Natural killer cell treated with Interleukin-12 subunit alpha and Interleukin-12 subunit beta and Interleukin-15 and Interleukin-18, amount 100 ng/mL, for 72 hours (primary cell): ENCODE data around the gene TTC8. TPM values are rescaled to one million over a fixed set of nuclear protein-coding genes. Genes with fewer than 3 reads are reported as not detected.
"Not testable (repeated sequence)": the region's sequence is repeated elsewhere in the genome, so short reads cannot be mapped to it uniquely, and the experiment has no call there.

ENCODE experiments used
- ATAC-seq, 2 donors: fragments of 150-1000 bp; cut with Tn5 transposase in 1 of 2; sonication (Bioruptor Pico), chemical (Tn5 transposase) in 1 of 2; 2 replicates each; pipeline ENCODE4 v1.10.0; 2021
- DNase-seq: peaks from one replicate; pipeline ENCODE4 v3.0.0; 2022; ENCODE audit warnings: low spot score
- H3K27ac Mint-ChIP-seq, 2 donors: 1 replicate in 1 of 2; 2 replicates in 1 of 2; pipeline ENCODE4 v1.8.0; 2022; ENCODE audit warnings: mixed read lengths in 2 of 2, mild to moderate bottlenecking in 1 of 2, moderate library complexity in 1 of 2
- H3K27me3 Mint-ChIP-seq, 2 donors: 1 replicate in 1 of 2; 2 replicates in 1 of 2; pipeline ENCODE4 v1.8.0; 2022; ENCODE audit warnings: mixed read lengths in 2 of 2
- H3K36me3 Mint-ChIP-seq: one replicate; pipeline ENCODE4 v1.8.0; 2022; ENCODE audit warnings: mixed read lengths
- H3K4me1 Mint-ChIP-seq, 2 donors: 1 replicate in 1 of 2; 2 replicates in 1 of 2; pipeline ENCODE4 v1.8.0; 2022; ENCODE audit warnings: low read depth in 2 of 2, mixed read lengths in 2 of 2, mild to moderate bottlenecking in 1 of 2
- H3K4me3 Mint-ChIP-seq: one replicate; pipeline ENCODE4 v1.8.0; 2022; ENCODE audit warnings: mixed read lengths
- H3K9me3 Mint-ChIP-seq: 2 replicates; pipeline ENCODE4 v1.8.0; 2022; ENCODE audit warnings: mixed read lengths
- total RNA-seq, 2 donors: library from RNA; stranded (reverse); gene quantifications; one replicate each; pipeline ENCODE4 v1.2.3, GENCODE V29; 2022

Gene TTC8
- total RNA-seq, 2 donors from 2014 or later, result 1.9 to 4.2 TPM

DNA sequence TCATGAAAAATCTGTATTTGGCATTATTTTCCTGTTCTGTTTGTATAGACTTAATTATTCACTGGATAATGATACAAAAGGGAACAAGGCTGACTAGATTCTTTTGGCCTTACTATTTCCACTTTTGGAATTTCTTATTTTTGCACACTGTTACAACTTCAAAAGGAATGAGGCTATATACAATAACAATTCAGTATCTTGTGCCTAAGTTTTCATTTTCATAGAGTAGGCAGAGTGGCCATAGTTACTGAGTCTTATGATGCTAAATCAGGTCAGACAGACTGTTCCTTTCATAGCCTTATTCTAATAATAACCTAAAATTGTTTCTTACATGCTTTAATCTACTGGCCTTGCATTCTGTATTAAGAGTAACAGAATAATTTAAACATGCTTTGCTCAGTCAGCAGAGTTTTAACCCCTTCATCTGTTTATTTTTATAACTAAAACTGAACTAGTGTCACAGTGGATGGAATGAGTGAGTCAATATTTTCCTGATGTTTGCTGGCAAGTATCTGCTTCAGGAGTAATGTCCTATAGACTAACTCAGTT, 10.5 kb downstream of the TTC8 start:
- Mint-ChIP-seq H3K27me3 (peaks cover 21 to 24% of the 10 kb centered on the region in 2 donors), H3K4me3 (no peak overlapping the region), H3K4me1 (no peaks in the 10 kb centered on the region), H3K27ac (no peak overlapping the region), H3K36me3 (no peaks in the 10 kb centered on the region), H3K9me3 (no peaks in the 10 kb centered on the region)
- no peak for DNase-seq
- ATAC-seq, result no peak

DNA sequence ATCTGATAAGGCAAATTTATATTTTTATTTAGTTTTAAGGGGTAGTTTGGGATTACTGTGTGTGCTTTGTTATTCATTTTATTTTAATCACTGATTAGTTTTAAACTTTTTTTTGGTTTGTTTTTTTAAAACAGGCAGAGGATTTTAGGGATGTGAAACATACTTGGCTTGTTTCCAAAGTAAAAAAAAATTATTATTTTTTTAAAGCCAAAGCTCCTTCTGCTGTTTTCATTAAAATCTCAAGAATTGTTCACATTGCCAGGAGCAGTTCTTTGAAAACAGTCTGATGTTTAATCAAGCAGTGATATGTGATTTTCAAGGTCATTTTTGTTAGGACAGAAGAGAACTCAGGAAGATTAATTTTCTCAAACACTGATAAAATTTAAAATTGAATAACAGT, 11.2 kb downstream of the TTC8 start:
- ATAC-seq (no peak), DNase-seq (no peak)
- H3K4me1 Mint-ChIP-seq, result no peaks in the 10 kb centered on the region
- no peaks in the 10 kb centered on the region for H3K36me3 Mint-ChIP-seq
- no peak overlapping the region for H3K27ac Mint-ChIP-seq
- H3K9me3 Mint-ChIP-seq, result no peaks in the 10 kb centered on the region
- no peak overlapping the region for H3K4me3 Mint-ChIP-seq
- peaks cover 19 to 24% of the 10 kb centered on the region in 2 donors for H3K27me3 Mint-ChIP-seq

DNA sequence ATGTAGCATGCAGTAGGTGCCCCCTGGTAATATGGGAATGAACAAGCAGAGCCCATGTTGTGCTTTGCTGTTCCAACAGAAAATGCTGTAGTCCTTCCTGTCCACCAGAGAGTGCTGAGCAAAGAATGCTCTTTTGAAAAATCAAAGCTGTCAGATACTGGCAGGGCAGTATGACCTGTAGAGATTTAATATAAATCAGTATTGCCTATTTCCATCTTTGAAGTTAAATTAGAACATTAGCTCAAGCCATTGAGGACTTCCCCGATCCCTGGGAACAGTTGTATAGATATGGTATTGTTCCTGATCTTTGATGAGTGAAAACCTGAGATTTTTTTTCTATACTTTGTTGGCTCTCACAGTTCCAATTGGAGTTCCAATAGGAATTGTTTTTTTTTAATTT, 13.0 kb downstream of the TTC8 start:
- Mint-ChIP-seq H3K4me1 (no peaks in the 10 kb centered on the region), H3K9me3 (no peaks in the 10 kb centered on the region), H3K27ac (no peak overlapping the region), H3K36me3 (no peaks in the 10 kb centered on the region), H3K27me3 (peaks cover 15 to 24% of the 10 kb centered on the region in 2 donors), H3K4me3 (no peak overlapping the region)
- DNase-seq (no peak), ATAC-seq (no peak)

DNA sequence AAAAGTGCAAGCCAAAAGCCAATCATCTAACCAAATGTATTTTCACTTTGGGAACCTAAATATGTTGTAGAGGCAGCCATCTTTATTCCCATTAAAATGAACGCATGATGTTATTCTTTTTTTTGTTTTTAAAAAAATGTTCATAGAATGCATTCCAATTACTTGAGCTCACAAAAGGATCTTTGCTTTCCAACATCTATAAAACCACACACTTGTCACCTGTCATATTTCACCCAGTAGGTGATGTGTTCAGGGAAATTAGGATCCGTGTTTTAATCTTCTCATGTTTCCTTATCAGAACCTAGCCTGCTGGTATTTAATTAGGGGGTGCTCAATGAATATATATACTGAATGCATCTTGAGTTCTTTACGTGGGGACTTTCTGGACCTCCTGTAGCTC, 13.6 kb downstream of the TTC8 start:
- peaks cover 15 to 24% of the 10 kb centered on the region in 2 donors for H3K27me3 Mint-ChIP-seq
- H3K4me1 Mint-ChIP-seq, result no peaks in the 10 kb centered on the region
- DNase-seq (no peak), ATAC-seq (no peak)
- H3K4me3 Mint-ChIP-seq, result no peak overlapping the region
- no peaks in the 10 kb centered on the region for H3K9me3 Mint-ChIP-seq
- no peak overlapping the region for H3K27ac Mint-ChIP-seq
- no peaks in the 10 kb centered on the region for H3K36me3 Mint-ChIP-seq

DNA sequence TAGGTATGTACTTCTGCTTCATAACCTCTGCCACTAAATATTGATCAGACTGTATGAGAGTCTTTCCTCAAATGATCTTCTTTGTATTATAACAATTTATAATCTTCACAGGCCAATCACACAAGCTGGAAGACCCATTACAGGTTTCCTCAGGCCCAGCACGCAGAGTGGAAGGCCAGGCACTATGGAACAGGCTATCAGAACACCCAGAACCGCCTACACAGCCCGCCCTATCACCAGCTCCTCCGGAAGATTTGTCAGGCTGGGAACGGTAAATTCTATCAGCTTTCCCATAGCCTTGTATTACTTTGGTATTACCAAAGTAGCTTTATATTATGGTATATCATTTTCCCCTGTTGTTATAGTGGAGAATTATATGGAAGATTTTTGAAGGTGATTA, 16.5 kb downstream of the TTC8 start:
- H3K9me3 Mint-ChIP-seq, result no peaks in the 10 kb centered on the region
- ATAC-seq, result no peak
- H3K4me1 Mint-ChIP-seq, result no peaks in the 10 kb centered on the region
- H3K36me3 Mint-ChIP-seq, result no peaks in the 10 kb centered on the region
- DNase-seq, result no peak
- H3K27ac Mint-ChIP-seq, result no peak overlapping the region
- H3K4me3 Mint-ChIP-seq, result no peak overlapping the region
- peaks cover 16% of the 10 kb centered on the region in 2 donors for H3K27me3 Mint-ChIP-seq

DNA sequence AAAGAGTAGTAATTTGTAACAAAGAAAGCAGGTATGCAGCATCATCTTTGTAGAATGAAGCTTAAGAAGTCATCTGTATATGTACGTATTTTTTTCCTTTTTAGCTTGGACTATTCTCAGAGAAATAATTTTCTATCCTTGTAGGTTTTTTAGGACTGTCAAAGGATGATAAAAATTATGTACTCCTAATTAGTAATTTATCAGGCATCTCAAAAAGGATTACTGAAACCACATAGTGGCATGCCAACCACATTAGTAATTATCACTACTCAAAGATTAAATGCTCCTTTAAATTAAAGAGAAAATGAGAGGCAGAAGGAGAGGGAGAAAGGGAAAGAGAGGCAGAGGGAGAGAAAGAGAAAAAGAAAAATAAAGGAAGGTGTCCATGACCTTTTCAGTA, 17.3 kb downstream of the TTC8 start:
- Mint-ChIP-seq H3K9me3 (no peaks in the 10 kb centered on the region), H3K27me3 (peaks cover 16% of the 10 kb centered on the region in 2 donors), H3K27ac (no peak overlapping the region), H3K4me3 (no peak overlapping the region), H3K4me1 (no peaks in the 10 kb centered on the region), H3K36me3 (no peaks in the 10 kb centered on the region)
- ATAC-seq (no peak), DNase-seq (no peak)

DNA sequence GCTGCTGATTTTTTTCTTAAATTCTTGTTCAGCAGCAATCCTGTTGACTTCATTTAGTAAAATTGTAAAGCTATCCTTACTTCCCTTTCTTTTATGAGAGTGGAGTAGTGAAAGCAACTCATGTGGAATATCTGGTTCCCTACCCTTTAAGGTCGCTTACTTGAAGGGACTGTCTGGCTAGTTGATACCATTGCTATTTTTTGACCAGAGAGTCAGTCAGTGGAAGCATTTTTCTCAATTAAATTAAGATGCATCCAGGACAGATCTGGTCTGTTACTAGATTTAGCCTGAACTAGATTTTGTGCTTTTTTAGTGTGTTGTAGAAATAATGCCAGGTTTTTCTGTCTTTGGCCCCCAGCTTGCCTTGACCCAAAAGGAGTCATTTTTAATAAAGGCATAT, 18.0 kb downstream of the TTC8 start:
- no peaks in the 10 kb centered on the region for H3K4me1 Mint-ChIP-seq
- no peaks in the 10 kb centered on the region for H3K9me3 Mint-ChIP-seq
- no peak for DNase-seq
- no peak for ATAC-seq
- no peak overlapping the region for H3K27ac Mint-ChIP-seq
- peaks cover 9 to 12% of the 10 kb centered on the region in 2 donors for H3K27me3 Mint-ChIP-seq
- no peak overlapping the region for H3K4me3 Mint-ChIP-seq
- H3K36me3 Mint-ChIP-seq, result no peaks in the 10 kb centered on the region

DNA sequence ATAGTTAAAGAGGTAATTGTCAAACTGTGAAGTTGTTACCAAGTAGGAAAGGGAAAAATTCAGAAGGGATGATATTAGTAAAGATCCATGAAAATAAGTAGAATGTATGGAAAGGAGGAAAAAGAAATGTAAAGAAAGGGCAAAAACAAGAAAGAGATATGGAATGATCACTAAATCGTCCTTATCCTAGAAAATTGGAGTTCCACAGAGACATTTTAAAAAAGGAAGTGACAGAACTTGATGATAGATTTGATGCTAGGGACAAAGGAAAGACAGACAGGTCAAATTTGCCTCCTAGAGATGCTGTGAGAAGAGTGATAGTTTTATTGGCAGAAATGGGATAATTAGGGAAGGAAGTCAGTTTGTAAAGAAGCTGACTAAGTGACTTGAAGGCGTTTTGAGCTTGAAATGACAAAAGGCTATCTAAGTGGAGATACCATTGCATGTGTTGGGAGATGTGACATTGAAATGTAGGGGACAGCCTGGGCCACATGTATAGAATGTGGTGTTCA, 20.6 kb downstream of the TTC8 start:
- H3K27ac Mint-ChIP-seq, result no peak overlapping the region
- H3K27me3 Mint-ChIP-seq, result peaks cover 0 to 8% of the 10 kb centered on the region in 2 donors
- H3K36me3 Mint-ChIP-seq, result no peaks in the 10 kb centered on the region
- ATAC-seq, result no peak
- DNase-seq, result no peak
- H3K4me3 Mint-ChIP-seq, result no peak overlapping the region
- no peaks in the 10 kb centered on the region for H3K4me1 Mint-ChIP-seq
- H3K9me3 Mint-ChIP-seq, result no peaks in the 10 kb centered on the region

DNA sequence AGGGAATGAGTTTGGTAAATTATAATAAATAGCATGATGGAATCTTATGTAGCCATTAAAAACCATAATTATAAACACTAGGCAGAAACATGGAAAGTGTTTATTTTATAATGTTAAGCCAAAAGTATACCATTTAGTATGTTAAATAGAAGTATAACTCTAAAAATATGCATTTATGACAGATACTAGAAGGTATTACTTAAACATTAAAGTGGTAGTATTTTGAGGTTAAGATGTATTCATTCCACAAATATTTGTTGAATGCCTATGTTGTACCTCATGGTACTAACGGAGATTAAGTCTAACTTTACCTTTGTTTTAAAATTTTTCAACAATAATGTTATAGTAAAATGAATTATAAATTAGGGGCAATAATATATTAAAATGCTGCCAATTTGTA, 24.1 kb downstream of the TTC8 start:
- Mint-ChIP-seq H3K27ac (no peak overlapping the region), H3K27me3 (peaks cover 0 to 6% of the 10 kb centered on the region in 2 donors), H3K4me3 (no peak overlapping the region), H3K36me3 (no peaks in the 10 kb centered on the region), H3K4me1 (no peaks in the 10 kb centered on the region), H3K9me3 (no peaks in the 10 kb centered on the region)
- no peak for ATAC-seq
- no peak for DNase-seq

DNA sequence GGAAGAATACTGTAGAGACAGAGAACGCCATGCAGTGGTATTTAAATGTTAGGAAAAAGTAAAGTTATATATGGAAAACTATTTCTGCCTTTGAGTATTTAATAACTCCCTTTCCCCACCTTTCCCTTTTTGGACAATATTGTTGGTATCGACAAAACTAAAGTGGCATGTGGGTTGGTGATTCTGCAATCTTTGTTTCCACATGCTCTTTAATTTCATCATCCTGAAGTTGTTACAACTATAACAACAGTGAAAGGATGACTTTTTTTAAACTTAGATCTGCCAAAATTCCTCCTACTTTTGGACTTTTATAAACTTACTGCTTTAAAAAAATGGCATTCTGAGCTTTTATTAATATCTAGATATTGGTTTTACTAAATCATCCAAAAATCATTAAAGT, 25.3 kb downstream of the TTC8 start:
- Mint-ChIP-seq H3K27me3 (peaks cover 0 to 6% of the 10 kb centered on the region in 2 donors), H3K9me3 (no peaks in the 10 kb centered on the region), H3K4me3 (no peak overlapping the region), H3K4me1 (no peaks in the 10 kb centered on the region), H3K27ac (no peak overlapping the region), H3K36me3 (no peaks in the 10 kb centered on the region)
- DNase-seq (no peak), ATAC-seq (no peak)

DNA sequence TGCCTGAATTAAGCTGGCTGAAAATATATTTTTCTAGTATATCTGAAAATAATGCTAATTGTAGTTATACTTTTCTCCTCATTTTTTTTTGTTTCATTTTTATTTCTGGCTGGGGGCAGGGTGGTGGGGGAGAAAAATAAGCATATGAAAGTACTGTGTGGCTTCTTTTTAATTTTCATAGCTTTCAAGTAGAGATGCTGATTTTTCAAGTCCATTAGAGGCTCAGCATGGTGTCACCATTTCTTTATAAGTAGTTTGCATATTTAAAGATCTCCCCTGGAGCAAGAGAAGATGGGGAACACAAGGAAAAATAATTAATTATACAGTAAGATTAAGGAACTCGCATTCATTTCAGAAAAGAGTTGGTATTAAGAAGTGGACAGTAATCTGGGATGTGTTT, 27.1 kb downstream of the TTC8 start:
- ATAC-seq (no peak), DNase-seq (no peak)
- Mint-ChIP-seq H3K4me1 (no peaks in the 10 kb centered on the region), H3K9me3 (no peaks in the 10 kb centered on the region), H3K4me3 (no peak overlapping the region), H3K27me3 (no peaks in the 10 kb centered on the region), H3K27ac (no peak overlapping the region), H3K36me3 (no peaks in the 10 kb centered on the region)

DNA sequence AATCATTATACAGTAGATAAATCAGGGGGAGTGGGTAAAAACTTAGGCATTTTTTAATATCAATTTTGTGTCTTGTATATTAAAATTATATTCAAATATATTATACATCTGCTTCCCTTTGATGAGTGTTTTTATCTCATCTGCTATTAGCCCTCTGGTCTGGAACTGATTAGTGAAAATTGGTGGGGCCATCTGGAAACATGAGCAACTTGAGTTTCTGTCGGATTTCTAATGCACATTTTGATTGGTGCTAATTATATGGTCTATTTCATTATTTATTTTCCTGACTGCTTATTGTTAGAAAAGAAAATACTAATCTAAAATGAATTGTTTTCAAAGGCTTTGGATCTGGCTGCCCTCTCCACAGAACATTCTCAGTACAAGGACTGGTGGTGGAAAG, 28.2 kb downstream of the TTC8 start:
- DNase-seq (no peak), ATAC-seq (no peak)
- Mint-ChIP-seq H3K27me3 (no peaks in the 10 kb centered on the region), H3K4me1 (no peaks in the 10 kb centered on the region), H3K27ac (no peak overlapping the region), H3K36me3 (no peaks in the 10 kb centered on the region), H3K9me3 (no peaks in the 10 kb centered on the region), H3K4me3 (no peak overlapping the region)

DNA sequence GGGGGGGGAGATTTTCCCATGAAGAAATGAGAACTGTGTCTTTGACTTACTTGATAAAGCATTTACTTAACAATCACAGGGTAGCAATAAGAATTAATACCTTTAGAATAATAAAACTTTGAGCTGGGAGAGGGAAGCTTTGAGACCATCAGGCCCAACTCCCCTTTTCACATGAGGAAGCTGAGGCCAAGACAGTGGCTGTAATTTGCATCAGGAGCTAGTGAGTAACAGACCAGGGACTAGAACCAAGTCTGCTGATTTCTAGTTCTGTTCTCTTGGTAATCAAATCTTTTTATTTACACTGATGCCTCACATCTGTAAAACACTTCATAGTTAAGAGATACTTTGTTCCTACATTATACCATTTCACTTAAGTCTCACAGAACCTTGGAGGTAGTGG, 28.7 kb downstream of the TTC8 start:
- Mint-ChIP-seq H3K27ac (no peak overlapping the region), H3K27me3 (no peaks in the 10 kb centered on the region)

DNA sequence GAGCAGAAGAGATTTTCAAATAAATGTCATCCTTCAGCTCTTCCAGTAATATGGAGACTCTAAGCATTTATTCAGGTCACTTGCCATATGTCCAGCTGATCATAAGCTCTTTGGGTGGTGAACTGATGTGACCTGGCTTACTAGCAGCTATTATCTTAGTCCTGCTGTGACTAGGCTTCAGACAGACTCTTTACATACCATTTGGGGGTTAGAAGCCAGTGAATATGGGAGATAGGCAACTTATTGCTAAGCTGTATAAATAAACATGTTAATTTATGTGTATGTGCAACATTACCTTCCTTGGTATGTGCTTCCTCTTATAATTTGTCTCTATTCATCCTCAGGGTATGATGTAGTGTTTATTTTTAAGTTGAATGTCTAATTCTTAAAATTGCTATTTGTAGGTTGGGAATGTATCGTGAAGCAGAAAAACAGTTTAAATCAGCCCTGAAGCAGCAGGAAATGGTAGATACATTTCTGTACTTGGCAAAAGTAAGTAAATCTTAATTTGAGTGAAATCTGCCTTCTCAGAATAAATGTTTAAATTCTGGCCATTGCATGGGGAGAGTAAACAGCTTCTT, 32.4 kb downstream of the TTC8 start:
- Mint-ChIP-seq H3K36me3 (no peaks in the 10 kb centered on the region), H3K27me3 (no peaks in the 10 kb centered on the region), H3K9me3 (peaks cover 3% of the 10 kb centered on the region), H3K4me1 (no peaks in the 10 kb centered on the region), H3K4me3 (no peak overlapping the region), H3K27ac (no peak overlapping the region)
- DNase-seq (no peak), ATAC-seq (no peak)

More for the DNA sequence above, 28.7 kb downstream of the TTC8 start:
- H3K4me1 Mint-ChIP-seq, result no peaks in the 10 kb centered on the region
- H3K9me3 Mint-ChIP-seq, result no peaks in the 10 kb centered on the region
- DNase-seq, result no peak
- no peaks in the 10 kb centered on the region for H3K36me3 Mint-ChIP-seq
- H3K4me3 Mint-ChIP-seq, result no peak overlapping the region
- ATAC-seq, result no peak

DNA sequence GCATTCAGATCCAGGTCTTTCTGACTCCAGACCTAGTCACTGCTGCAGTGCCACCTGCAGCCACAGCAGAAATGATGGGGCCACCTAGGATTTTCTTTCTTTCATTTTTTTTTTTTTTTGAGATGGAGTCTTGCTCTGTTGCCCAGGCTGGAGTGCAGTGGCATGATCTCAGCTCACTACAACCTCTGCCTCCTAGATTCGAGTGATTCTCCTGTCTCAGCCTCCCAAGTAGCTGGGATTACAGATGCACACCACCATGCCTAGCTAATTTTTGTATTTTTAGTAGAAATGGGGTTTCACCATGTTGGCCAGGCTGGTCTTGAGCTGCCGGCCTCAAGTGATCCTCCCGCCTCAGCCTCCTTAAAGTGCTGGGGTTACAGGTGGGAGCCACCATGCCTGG, 33.4 kb downstream of the TTC8 start:
- H3K4me1 Mint-ChIP-seq, H3K36me3 Mint-ChIP-seq, H3K27me3 Mint-ChIP-seq, H3K27ac Mint-ChIP-seq, H3K9me3 Mint-ChIP-seq, DNase-seq, H3K4me3 Mint-ChIP-seq, ATAC-seq: not testable (repeated sequence)
